ENCODE results near the gene TCF12.
A peak's percentile ranks its signal among the peaks of the same experiment; 100 is the strongest.

TCF12 gene

DNA sequence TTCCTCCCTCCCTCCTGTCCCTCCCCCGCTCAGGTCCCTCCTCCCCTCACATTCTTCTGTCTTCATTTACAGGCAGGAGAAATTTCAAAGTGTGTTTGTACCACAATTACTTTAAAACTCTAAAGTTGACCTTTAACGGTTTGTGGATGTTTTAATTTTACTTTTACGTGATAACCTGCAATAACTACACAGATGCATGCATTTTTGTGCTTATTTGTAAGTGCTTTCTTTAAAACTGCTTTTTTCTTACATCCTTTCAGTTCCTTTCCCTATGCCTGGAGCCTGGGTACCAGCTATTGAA is 406.1 kb downstream of the TCF12 start:
- DNase-seq = no peak

- DNase-seq = peak in 1 of 2 experiments; percentile 59
Observed at GRCh38 chr15:57324944-57325679, 406.7 kb downstream of the TCF12 start.

DNA sequence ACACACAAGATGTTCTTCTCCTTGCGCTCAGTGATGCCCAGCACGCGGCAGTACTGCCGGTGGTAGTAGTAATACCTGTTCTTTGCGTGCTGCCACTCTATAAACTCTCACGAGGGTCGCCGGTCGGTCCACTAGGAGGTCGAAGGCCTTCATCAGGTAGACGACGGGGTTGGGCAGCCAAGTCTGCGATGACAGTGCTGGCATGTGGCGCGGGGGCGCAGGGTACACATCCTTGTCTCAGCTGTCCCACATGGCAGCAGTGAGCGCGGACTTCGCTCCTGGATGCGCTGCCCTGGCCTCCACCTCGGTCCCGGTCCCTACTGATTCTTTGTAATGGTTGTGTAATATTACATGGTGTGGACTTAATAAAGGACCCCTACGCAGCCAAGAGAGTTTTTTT is 407.8 kb downstream of the TCF12 start:
- DNase-seq = no peak

DNA sequence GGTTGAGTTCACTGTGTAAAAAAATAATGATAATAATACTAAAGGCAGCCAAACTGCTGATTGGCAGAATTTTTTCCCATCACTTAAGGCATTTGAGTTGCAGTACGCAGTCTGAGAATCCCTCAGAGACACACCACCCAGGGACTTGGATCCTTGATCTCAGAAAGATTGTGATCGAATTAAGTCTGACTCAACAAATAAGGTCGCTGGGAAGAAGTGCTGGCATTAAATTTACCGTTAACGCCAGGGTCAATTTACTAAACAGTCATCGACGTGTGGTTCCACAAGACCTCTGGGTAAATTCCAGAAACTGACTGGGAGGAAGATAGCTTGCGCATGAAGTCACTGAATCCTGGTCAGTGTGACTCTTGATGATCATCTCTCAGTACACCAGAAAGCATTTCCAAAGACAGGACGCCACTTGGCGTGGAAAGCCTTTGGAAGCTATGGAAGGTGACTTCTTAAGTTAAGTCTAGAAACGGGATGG is 409.6 kb downstream of the TCF12 start:
- DNase-seq = no peak

DNA sequence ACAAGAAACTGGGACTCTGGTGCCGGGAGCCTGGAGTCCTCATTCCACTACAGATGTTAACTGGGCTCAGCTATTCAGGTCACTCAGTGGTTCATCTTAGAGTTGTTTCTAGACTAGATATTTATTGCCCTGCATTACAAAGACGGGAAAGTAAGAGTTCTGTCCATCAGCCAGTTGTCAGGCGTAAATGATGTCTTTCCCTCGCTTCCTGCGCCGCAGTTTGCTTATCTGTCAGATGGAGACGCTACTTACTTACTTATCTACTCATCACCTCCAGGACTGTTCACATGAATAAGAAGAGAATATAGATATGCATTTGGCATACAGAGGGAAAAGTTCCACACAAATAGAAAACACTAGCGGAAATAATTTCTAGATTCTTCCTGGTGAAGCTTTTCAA is 410.0 kb downstream of the TCF12 start:
- no peak for DNase-seq

DNA sequence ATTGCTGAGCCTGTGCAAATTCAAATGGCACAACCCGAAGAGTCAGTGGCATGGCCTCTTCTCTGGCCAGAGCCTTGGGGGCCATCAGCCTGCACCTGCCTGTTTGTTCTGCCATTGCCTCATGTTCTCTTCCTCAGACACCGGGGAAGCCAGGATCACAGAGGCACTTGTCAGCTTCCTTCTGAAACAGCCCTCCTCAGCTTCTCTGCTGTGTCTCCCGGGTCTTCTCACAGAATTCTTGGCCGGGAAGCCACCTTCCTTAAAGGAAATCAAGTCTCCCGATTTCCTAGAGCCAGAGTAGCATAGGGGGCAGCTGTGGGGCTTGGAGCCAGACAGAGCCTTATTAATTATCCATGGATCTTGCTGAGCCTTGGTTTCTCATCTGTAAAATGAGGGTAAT is 410.5 kb downstream of the TCF12 start:
- no peak for DNase-seq

DNA sequence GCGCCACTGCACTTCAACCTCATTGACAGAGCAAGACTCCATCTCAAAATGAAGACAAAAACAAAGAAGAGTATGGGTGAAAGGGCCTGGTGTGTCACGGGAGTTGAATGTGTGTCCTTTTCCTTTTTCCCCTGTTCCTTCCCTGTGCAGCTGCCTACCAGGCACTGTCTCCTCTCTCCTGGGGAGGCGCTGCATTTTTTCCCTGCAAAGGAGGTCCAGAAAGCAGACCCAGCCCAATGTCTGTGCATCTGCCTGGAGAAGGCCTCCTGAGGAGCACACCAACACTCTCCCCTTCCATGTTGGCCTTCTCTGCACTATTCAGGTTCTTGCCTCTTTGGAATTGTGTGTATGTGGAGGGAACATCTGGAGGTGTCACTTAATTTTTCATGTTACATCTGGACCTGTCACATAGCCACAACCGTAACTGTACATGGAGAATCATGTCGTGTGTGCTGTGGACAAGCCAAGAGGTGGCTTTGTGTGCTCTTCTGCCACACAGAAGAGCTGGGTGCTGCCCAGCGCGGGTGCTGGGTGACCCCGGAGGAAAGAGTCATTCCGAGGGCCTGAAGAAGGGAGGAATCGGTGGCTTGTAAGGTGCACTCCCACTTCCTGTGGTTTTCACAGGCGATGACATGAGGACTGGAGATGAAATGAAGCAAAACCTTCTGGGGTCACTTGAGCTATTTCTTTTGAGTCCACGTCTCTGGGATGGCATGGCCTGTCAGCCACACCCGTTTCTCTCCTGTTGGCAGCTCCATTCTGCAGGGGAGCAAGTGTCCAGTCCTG is 411.3 kb downstream of the TCF12 start:
- DNase-seq = no peak

DNA sequence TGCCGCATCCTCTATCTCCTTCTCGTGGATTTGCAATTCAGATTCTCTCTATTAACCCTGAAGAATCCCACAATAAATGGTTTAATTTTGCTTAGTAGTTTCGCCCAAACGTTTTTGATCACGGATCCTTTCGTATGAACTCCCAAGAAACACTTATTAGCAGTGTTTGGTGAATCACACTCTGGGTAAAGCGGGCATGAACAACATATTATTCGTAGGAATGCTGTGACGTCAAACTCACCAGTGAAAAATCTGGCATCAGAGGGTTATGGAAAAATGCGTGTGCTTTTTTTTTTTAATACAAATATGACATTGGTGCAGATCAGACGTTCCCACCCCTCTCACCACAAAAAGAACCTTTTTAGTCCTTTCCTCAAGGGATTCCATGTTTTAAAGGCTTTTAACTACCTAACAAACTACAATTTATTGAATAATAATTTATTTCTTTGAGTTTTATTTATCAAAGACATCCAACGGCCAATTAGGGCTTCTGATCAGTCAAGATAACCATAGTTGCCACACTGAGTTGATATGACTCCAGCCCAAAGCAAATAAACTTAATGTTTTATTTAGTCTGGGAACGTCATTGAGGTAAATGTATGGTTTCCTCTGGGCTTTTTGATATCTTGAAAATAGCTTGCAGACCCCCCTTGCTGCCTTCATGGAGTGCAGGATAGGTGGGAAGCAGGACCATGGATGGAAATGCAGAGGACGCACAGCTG is 412.3 kb downstream of the TCF12 start:
- no peak for DNase-seq

DNA sequence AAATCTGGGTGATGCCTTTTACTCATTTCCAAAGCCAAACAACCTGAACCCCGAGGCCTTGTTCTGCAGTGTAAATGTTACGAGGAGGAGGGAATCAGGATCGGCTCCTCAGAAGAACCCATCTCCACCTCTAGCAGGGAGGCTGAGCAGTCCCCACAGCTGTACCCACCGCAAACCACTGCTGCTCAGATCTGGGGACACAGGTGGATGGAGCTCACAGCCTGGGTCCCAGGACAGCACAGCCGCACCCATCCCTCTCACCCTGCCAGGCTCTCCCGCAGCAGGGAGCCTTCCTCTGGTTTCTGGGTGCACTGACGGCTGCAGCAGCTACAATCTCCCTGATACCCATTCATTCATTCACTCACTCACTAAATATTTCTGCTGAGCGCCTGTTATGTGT is 413.9 kb downstream of the TCF12 start:
- no peak for DNase-seq

GRCh38 chr15:57333487-57333886 is 415.0 kb downstream of the TCF12 start:
- DNase-seq = no peak

- DNase-seq = no peak
Observed at GRCh38 chr15:57334257-57334656, 415.8 kb downstream of the TCF12 start.

GRCh38 chr15:57335293-57335715 is 416.9 kb downstream of the TCF12 start:
- no peak for DNase-seq

DNA sequence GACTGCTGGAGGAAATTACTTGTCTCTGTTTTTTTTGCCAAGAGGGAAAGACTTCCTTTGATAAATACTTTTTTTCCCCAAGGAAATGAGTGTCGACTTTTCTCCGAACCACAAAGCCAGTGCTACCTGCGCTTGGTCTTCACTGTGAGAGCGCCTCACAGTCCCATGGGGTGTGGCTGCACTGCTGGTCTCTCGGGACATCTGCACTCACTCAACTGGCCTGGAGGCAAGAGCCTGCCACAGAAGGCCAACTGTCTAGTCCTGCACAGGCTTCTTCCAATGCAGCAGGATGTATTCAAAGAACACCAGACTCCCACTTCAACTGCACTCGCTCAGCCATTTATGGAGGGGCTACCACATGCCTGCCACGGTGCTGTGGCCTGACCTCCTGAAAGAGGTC is 417.3 kb downstream of the TCF12 start:
- peak in 1 of 2 experiments; percentile 42 for DNase-seq

DNA sequence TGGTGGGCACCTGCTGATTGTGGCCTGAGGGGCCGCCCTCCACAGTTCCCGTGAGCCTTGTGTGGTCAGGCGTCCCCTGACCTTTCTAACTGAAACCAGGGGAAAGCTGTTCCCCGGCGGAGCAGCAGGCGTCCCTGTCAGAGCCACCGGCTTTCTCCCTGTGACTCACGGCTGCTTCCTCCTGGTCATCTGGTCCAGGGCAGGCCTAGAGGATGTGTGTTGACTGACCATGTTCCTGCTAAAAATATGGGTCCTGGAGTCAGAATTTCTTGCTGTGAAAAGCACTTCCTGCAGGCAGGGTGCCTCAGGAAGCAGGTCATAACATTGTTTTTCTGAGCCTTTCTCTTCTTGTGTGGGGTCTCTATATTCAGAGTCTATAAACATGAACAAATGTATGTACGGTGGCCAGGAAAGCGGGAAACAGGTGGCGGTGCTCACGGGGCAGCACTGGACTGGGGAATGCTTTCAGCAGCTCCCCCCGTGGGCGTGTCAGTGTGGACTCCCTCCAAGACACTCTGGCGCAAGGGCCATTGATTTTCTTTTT is 419.5 kb downstream of the TCF12 start:
- no peak for DNase-seq

- peak in 1 of 2 experiments; percentile 64 for DNase-seq
Observed at GRCh38 chr15:57339321-57339720, 420.9 kb downstream of the TCF12 start.

Data from NCI-H524 (cell line).